ENCODE data around the gene DAAM1. TPM values are rescaled to one million over a fixed set of nuclear protein-coding genes. Genes with fewer than 3 reads are reported as not detected.

Gene DAAM1
- total RNA-seq, 6 experiments from 2014 or later: 7.5 to 12.2 (median 8.6) TPM

DNA sequence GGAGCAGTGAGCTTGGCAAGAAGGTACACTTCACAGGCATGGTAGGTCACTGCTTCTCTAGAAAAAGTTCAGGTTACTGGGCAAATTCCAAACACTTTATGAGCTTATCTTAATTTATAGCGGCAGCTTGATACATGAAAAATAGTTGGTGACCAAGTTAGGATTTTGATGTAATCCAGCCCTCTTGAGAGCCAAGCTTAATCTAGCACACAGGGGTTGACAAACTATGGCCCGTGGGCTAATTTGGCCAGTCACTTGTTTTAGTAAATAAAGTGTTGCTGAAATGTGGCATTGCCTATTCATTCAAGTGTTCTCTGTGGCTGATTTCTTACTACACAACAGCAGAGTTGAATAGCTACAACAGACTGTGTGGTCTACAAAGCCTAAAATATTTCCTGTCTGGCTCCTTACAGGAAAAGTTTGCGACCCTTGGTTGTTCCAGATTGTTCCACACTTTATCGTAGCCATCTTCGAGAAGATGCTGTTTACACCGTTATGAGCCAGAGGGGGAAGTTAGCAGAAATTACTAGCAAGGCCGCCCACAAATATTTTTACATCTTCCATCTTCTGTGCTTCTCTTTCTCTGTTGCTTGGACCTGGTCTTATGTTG is 120.9 kb downstream of the DAAM1 start:
- peaks cover 48% of the 10 kb centered on the region for H3K4me1 Mint-ChIP-seq (ENCODE audit: low read depth)
- TF ChIP-seq, protein P1, sequence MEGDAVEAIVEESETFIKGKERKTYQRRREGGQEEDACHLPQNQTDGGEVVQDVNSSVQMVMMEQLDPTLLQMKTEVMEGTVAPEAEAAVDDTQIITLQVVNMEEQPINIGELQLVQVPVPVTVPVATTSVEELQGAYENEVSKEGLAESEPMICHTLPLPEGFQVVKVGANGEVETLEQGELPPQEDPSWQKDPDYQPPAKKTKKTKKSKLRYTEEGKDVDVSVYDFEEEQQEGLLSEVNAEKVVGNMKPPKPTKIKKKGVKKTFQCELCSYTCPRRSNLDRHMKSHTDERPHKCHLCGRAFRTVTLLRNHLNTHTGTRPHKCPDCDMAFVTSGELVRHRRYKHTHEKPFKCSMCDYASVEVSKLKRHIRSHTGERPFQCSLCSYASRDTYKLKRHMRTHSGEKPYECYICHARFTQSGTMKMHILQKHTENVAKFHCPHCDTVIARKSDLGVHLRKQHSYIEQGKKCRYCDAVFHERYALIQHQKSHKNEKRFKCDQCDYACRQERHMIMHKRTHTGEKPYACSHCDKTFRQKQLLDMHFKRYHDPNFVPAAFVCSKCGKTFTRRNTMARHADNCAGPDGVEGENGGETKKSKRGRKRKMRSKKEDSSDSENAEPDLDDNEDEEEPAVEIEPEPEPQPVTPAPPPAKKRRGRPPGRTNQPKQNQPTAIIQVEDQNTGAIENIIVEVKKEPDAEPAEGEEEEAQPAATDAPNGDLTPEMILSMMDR (IDR thresholded peaks at IDR 0.05): no peak
- no peaks in the 10 kb centered on the region; the same call in 1 of the 2 replicates for H3K27me3 Mint-ChIP-seq (ENCODE audit: insufficient read depth)
- no peaks in the 10 kb centered on the region for H3K9me3 Mint-ChIP-seq
- H3K27ac Mint-ChIP-seq: no peak overlapping the region
- H3K36me3 Mint-ChIP-seq (ENCODE audit: low read depth): no peaks in the 10 kb centered on the region
- no peak for DNase-seq
- H3K4me3 Mint-ChIP-seq: no peak overlapping the region

GRCh38 chr14:59310633-59311032 is 122.2 kb downstream of the DAAM1 start:
- Mint-ChIP-seq H3K9me3 (no peaks in the 10 kb centered on the region), H3K36me3 (ENCODE audit: low read depth) (no peaks in the 10 kb centered on the region), H3K27ac (no peak overlapping the region), H3K27me3 (ENCODE audit: insufficient read depth) (no peaks in the 10 kb centered on the region; the same call in 1 of the 2 replicates), H3K4me1 (ENCODE audit: low read depth) (peaks cover 36% of the 10 kb centered on the region), H3K4me3 (no peak overlapping the region)
- TF ChIP-seq, protein P1 (IDR thresholded peaks at IDR 0.05): no peak
- DNase-seq: no peak

DNA sequence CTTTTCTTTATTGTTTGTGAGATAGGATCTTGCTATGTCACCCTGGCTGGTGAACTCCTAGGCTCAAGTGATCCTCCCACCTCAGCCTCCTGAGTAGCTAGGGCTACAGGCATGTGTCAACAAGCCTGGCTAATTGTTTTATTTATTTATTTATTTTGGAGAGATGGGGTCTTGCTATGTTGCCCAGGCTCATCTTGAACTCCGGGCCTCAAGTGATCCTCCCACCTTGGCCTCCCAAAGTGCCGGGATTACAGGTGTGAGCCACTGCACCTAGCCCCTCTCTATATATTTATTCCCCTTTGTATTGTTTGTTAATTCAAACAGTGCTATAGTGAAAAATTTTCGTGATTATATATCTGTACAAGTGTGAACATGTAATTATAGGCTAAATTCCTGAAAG is 123.3 kb downstream of the DAAM1 start:
- H3K27me3 Mint-ChIP-seq (ENCODE audit: insufficient read depth): no peaks in the 10 kb centered on the region
- no peak overlapping the region for H3K4me3 Mint-ChIP-seq
- H3K27ac Mint-ChIP-seq: no peak overlapping the region
- no peak for DNase-seq
- no peaks in the 10 kb centered on the region for H3K36me3 Mint-ChIP-seq (ENCODE audit: low read depth)
- no peaks in the 10 kb centered on the region for H3K9me3 Mint-ChIP-seq
- TF ChIP-seq, protein P1 (IDR thresholded peaks at IDR 0.05): no peak
- H3K4me1 Mint-ChIP-seq (ENCODE audit: low read depth): peaks cover 25% of the 10 kb centered on the region

- no peak overlapping the region for H3K27ac Mint-ChIP-seq
- no peaks in the 10 kb centered on the region for H3K27me3 Mint-ChIP-seq (ENCODE audit: insufficient read depth)
- H3K9me3 Mint-ChIP-seq: no peaks in the 10 kb centered on the region
- H3K4me1 Mint-ChIP-seq (ENCODE audit: low read depth): peaks cover 10% of the 10 kb centered on the region
- H3K4me3 Mint-ChIP-seq: no peak overlapping the region
- no peaks in the 10 kb centered on the region for H3K36me3 Mint-ChIP-seq (ENCODE audit: low read depth)
- DNase-seq: no peak
- TF ChIP-seq, protein P1 (IDR thresholded peaks at IDR 0.05): no peak
Measured at GRCh38 chr14:59313144-59313651, 124.7 kb downstream of the DAAM1 start.

DNA sequence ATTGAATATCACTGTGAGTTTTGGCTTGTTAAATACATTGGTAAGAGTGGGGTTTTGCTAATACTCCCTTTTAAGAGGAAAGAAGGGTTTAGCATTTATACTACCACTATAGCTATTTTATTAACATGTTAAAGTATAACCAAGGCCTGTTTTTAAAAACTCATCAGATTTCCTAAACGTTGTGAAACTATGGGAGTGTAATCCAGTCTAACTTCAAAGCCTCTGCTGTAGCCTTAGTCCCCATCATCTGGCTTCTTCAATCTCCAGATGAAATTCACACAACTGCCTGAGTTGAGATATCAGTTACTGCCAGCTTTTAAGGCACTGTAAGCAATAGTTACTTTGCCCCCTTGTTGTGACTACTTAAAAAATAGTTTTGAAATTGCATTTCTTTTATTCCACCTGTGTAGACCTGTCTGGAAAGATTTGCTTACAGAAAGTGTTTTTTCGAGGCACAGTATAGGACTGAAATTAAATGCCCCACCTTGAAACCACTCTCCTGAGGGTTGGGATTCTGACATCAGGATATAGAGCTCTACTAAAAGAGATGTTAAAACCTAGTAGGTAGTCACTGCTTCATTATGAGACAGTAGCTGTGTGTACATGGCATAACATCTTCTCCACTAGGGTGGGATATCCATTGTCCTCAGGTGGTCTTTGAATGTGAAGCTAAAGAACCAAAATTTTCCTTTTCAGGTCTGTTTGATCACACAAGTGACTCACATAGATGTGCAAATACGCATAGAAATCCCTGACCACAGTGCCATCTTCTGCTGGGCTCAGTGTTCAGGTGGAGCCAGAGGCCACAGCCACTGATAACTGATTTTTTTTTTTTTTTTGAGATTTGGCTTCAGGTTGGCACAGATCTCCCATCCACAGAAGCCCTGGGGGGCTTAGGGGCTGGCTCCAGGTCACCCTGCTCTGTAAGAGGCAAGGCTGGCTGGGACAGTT is 125.5 kb downstream of the DAAM1 start:
- Mint-ChIP-seq H3K27me3 (ENCODE audit: insufficient read depth) (no peaks in the 10 kb centered on the region), H3K27ac (no peak overlapping the region), H3K4me3 (no peak overlapping the region), H3K9me3 (no peaks in the 10 kb centered on the region), H3K36me3 (ENCODE audit: low read depth) (no peaks in the 10 kb centered on the region), H3K4me1 (ENCODE audit: low read depth) (peaks cover 3% of the 10 kb centered on the region)
- TF ChIP-seq, protein P1 (IDR thresholded peaks at IDR 0.05): no peak
- no peak for DNase-seq
